SH-SY5Y (cell line): ENCODE results near the gene CENPA.

Experiments
- GATA2 ChIP-seq: IDR thresholded peaks from 2 replicates; pipeline ENCODE4 v1.6.1; 2011; ENCODE audit warnings: mild to moderate bottlenecking, low read depth, low read length
- GATA3 ChIP-seq: IDR thresholded peaks from 2 replicates; pipeline ENCODE4 v1.6.1; 2011; ENCODE audit warnings: low read depth, mild to moderate bottlenecking, low read length, moderate library complexity

DNA sequence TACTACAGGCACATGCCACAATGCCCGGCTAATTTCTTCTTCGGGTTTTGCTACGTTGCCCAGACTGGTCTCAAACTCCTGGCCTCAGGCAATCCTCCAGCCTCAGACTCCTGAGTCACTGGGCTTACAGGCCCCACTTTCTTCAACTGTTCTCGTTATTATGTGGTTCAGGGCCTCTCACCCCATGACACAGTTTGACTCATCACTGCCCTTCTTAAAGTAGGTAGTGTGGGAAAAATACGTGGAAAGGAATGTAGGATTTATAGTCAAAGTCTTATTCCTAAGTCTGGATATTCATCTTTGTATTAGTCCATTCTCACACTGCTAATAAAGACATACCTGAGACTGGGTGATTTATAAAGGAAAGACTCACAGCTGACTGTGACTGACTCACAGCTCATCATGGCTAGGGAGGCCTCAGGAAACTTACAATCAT lies 19.4 kb downstream of the CENPA start:
- no peak for TF ChIP-seq GATA3
- no peak for TF ChIP-seq GATA2
